ENCODE data around the gene DRGX.

The DRGX gene

DNA sequence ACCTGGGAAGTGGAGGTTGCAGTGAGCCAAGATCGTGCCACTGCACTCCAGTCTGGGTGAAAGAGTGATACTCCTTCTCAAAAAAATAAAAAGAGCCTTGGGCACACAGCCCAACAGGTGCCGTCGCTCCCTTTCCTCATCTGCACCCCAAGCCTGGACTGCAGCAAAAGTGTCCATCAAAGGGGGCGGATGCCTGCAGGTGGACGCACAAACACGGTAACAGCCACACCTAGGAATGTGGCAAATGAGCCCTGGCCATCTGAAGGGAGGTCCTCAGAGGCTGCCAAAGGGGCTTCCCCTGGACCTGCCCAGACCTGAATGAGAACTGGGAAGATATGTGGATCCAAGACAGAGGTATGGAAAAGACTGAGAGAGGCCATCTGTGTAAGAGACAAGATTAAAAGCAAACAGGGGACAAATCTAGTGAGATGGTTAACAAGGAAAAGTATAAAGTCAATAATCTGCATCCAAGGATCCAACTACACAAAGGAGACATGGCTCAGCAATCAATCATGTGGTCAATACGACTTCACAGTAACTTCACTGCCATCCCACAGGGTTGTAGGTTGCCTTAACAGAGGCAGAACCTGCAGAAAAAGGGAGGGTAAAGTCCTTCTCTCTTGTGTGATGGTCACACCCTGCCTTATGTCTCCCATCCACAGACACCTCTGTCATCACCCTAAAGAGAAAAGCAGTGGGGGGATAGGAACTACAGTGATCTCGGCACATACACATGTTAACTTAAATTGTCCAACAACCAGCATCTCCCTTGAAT lies 25.4 kb downstream of the DRGX start:
- Histone ChIP-seq H3K36me3 (ENCODE audit: control insufficient read depth in 1 of 2, insufficient read depth in 2 of 2, low read depth in 1 of 2, low read length in 2 of 2) (no peaks in the 10 kb centered on the region), H2BK5ac (ENCODE audit: low read depth, low read length, poor library complexity, severe bottlenecking) (no peak overlapping the region), H2BK12ac (ENCODE audit: low read length in 2 of 2) (no peak overlapping the region), H3K4me1 (ENCODE audit: control insufficient read depth, insufficient read depth, low read depth, low read length) (peaks cover 3% of the 10 kb centered on the region), H3K4ac (ENCODE audit: low read depth in 1 of 2, low read length in 2 of 2) (no peak overlapping the region), H3K4me3 (ENCODE audit: insufficient read depth in 1 of 2, low read depth in 1 of 2, low read length in 2 of 2) (no peak overlapping the region), H4K91ac (ENCODE audit: low read length) (no peak overlapping the region), H3K79me1 (replicated peaks; ENCODE audit: low read length, poor library complexity, severe bottlenecking) (no peaks in the 10 kb centered on the region), H3K9ac (ENCODE audit: low read length) (no peak overlapping the region), H2BK120ac (ENCODE audit: low read depth, low read length) (no peak overlapping the region), H2AFZ (ENCODE audit: low read depth, low read length) (no peak overlapping the region), H3K14ac (ENCODE audit: low read length in 2 of 2) (no peak overlapping the region), H4K8ac (ENCODE audit: low read length) (no peak overlapping the region), H3K9me3 (ENCODE audit: control insufficient read depth, low read length) (no peaks in the 10 kb centered on the region), H3K23ac (ENCODE audit: low read length in 2 of 2) (no peak overlapping the region), H3K18ac (ENCODE audit: low read depth in 1 of 2, low read length in 2 of 2) (no peak overlapping the region), H2AK5ac (ENCODE audit: low read length, severe bottlenecking) (no peak overlapping the region), H2BK15ac (ENCODE audit: low read depth, poor library complexity, severe bottlenecking) (no peak overlapping the region), H3K4me2 (ENCODE audit: low read length, poor library complexity, severe bottlenecking) (no peak overlapping the region), H3K27me3 (ENCODE audit: control insufficient read depth in 1 of 2, insufficient read depth in 1 of 2, low read length in 2 of 2) (peaks cover 11 to 52% of the 10 kb centered on the region in 2 experiments), H3K27ac (ENCODE audit: low read length, poor library complexity, severe bottlenecking) (no peak overlapping the region)
- DNase-seq = no peak
- WGBS = 89% methylated on average over 7 of the region's 8 CpGs

DNA sequence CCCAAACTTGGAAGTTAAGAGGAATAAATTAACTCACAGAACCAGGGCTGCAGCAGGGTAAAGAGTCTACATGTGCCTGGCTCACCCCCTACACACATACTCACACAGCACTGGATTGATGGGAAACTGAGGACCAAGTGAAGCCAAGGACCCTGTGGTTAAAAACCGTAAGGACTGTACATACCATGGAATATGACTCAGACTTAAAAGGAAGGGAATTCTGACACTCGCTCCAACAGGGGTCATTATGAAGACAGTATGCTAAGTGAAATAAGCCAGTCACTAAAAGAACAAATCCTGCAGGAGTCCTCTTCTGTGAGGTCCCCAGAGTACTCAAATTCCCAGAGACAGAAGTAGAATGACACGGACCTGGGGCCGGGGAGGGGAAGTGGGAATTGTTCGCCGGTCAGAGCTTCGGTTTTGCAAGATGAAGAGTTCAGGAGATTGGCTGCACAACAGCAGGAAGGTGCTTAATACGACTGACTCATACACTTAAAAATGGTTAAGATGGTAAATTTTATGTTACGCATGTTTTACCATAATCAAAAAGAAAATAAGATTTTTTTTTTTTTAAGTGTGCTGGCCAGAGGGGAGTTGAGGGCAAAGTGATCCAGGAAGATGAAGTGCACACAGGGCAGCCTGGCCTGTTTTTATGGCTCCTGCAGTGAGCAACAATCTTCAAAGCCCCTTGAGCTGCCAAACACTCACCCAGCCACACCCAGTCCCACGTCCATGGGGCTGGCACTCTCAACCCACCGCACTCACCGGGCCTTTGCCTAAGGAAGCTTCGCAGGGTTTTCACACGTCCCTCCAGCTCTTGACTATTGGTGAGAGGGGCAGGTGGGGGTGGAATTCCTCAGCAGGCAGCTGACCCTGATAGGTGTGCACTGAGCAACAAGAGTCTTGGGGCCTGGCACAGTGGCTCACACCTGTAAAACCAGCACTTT lies 26.4 kb downstream of the DRGX start:
- WGBS = 46% methylated on average over 12 of the region's 14 CpGs
- H3K27ac ChIP-seq (ENCODE audit: low read length, poor library complexity, severe bottlenecking) = no peak overlapping the region
- no peaks in the 10 kb centered on the region for H3K36me3 ChIP-seq (ENCODE audit: control insufficient read depth in 1 of 2, insufficient read depth in 2 of 2, low read depth in 1 of 2, low read length in 2 of 2)
- peaks cover 11 to 53% of the 10 kb centered on the region in 2 experiments for H3K27me3 ChIP-seq (ENCODE audit: control insufficient read depth in 1 of 2, insufficient read depth in 1 of 2, low read length in 2 of 2)
- H2AFZ ChIP-seq (ENCODE audit: low read depth, low read length) = no peak overlapping the region
- no peak overlapping the region for H3K4me3 ChIP-seq (ENCODE audit: insufficient read depth in 1 of 2, low read depth in 1 of 2, low read length in 2 of 2)
- H2BK120ac ChIP-seq (ENCODE audit: low read depth, low read length) = no peak overlapping the region
- no peak overlapping the region for H3K4ac ChIP-seq (ENCODE audit: low read depth in 1 of 2, low read length in 2 of 2)
- H3K9ac ChIP-seq (ENCODE audit: low read length) = no peak overlapping the region
- no peak overlapping the region for H3K14ac ChIP-seq (ENCODE audit: low read length in 2 of 2)
- no peak overlapping the region for H2BK12ac ChIP-seq (ENCODE audit: low read length in 2 of 2)
- no peaks in the 10 kb centered on the region for H3K79me1 ChIP-seq (replicated peaks; ENCODE audit: low read length, poor library complexity, severe bottlenecking)
- no peaks in the 10 kb centered on the region for H3K9me3 ChIP-seq (ENCODE audit: control insufficient read depth, low read length)
- H3K4me1 ChIP-seq (ENCODE audit: control insufficient read depth, insufficient read depth, low read depth, low read length) = peaks cover 3% of the 10 kb centered on the region
- no peak overlapping the region for H3K23ac ChIP-seq (ENCODE audit: low read length in 2 of 2)
- no peak for DNase-seq
- H4K8ac ChIP-seq (ENCODE audit: low read length) = no peak overlapping the region
- no peak overlapping the region for H3K18ac ChIP-seq (ENCODE audit: low read depth in 1 of 2, low read length in 2 of 2)
- no peak overlapping the region for H3K4me2 ChIP-seq (ENCODE audit: low read length, poor library complexity, severe bottlenecking)
- H4K91ac ChIP-seq (ENCODE audit: low read length) = no peak overlapping the region
- no peak overlapping the region for H2BK15ac ChIP-seq (ENCODE audit: low read depth, poor library complexity, severe bottlenecking)
- no peak overlapping the region for H2BK5ac ChIP-seq (ENCODE audit: low read depth, low read length, poor library complexity, severe bottlenecking)
- H2AK5ac ChIP-seq (ENCODE audit: low read length, severe bottlenecking) = no peak overlapping the region

DNA sequence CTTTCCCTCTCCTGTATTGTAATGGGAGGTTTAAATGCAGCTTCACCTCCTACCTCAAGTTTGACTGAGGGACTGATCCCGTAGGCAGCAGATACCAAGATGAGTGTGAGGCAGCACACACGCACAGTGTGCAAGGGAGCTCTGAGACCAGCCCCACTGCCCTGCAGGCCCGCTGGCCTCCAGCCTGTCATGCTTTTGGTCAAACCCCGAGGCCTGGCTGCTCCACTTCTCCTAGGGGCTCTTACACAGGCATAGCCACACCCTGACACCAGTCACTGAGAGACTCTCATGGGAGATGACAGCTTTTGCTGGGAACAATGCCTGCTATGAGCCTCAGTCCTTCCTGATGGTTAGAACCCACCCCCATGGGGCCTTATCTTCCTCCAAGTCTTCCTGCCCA lies 27.6 kb downstream of the DRGX start:
- Histone ChIP-seq H3K4me1 (ENCODE audit: control insufficient read depth, insufficient read depth, low read depth, low read length) (peaks cover 3% of the 10 kb centered on the region), H4K8ac (ENCODE audit: low read length) (no peak overlapping the region)
- 78% methylated on average over 4 of the region's 4 CpGs for WGBS

DNA sequence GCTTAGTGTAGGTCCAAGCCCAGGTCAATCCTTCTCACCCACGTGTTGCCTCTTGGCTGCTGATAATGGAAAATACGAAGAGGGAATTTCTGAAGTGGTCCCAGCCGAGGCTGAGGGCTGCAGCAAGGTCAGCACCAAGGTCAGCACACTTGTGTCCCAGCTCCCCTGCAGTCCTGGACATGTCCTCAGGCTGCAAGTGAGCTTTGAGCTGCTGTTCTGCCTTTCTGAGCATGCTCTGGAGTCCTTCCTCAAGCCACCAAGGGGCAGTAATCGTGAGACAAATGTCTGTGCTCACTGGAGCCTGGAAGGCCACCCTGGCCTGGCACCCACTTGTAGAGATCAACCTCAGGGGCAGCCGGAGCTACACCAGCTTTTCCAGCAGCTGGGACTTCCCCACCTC lies 28.3 kb downstream of the DRGX start:
- Histone ChIP-seq H3K4me2 (ENCODE audit: low read length, poor library complexity, severe bottlenecking) (no peak overlapping the region), H3K14ac (ENCODE audit: low read length in 2 of 2) (no peak overlapping the region), H2AFZ (ENCODE audit: low read depth, low read length) (no peak overlapping the region), H3K4me1 (ENCODE audit: control insufficient read depth, insufficient read depth, low read depth, low read length) (peaks cover 6% of the 10 kb centered on the region), H2BK12ac (ENCODE audit: low read length in 2 of 2) (no peak overlapping the region), H3K9me3 (ENCODE audit: control insufficient read depth, low read length) (no peaks in the 10 kb centered on the region), H3K4me3 (ENCODE audit: insufficient read depth in 1 of 2, low read depth in 1 of 2, low read length in 2 of 2) (no peak overlapping the region), H3K79me1 (replicated peaks; ENCODE audit: low read length, poor library complexity, severe bottlenecking) (no peaks in the 10 kb centered on the region), H3K27ac (ENCODE audit: low read length, poor library complexity, severe bottlenecking) (no peak overlapping the region), H2BK15ac (ENCODE audit: low read depth, poor library complexity, severe bottlenecking) (no peak overlapping the region), H3K18ac (ENCODE audit: low read depth in 1 of 2, low read length in 2 of 2) (no peak overlapping the region), H3K9ac (ENCODE audit: low read length) (no peak overlapping the region), H4K8ac (ENCODE audit: low read length) (no peak overlapping the region), H3K4ac (ENCODE audit: low read depth in 1 of 2, low read length in 2 of 2) (no peak overlapping the region), H4K91ac (ENCODE audit: low read length) (no peak overlapping the region), H2BK5ac (ENCODE audit: low read depth, low read length, poor library complexity, severe bottlenecking) (no peak overlapping the region), H2BK120ac (ENCODE audit: low read depth, low read length) (no peak overlapping the region), H3K36me3 (ENCODE audit: control insufficient read depth in 1 of 2, insufficient read depth in 2 of 2, low read depth in 1 of 2, low read length in 2 of 2) (no peaks in the 10 kb centered on the region), H2AK5ac (ENCODE audit: low read length, severe bottlenecking) (no peak overlapping the region), H3K27me3 (ENCODE audit: control insufficient read depth in 1 of 2, insufficient read depth in 1 of 2, low read length in 2 of 2) (peaks cover 11 to 56% of the 10 kb centered on the region in 2 experiments), H3K23ac (ENCODE audit: low read length in 2 of 2) (no peak overlapping the region)
- WGBS = 30% methylated on average over 5 of the region's 5 CpGs
- no peak for DNase-seq

More for the DNA sequence above, 27.6 kb downstream of the DRGX start:
- no peak overlapping the region for H3K4ac ChIP-seq (ENCODE audit: low read depth in 1 of 2, low read length in 2 of 2)
- H2BK120ac ChIP-seq (ENCODE audit: low read depth, low read length) = no peak overlapping the region
- H2AFZ ChIP-seq (ENCODE audit: low read depth, low read length) = no peak overlapping the region
- H3K4me3 ChIP-seq (ENCODE audit: insufficient read depth in 1 of 2, low read depth in 1 of 2, low read length in 2 of 2) = no peak overlapping the region
- H3K79me1 ChIP-seq (replicated peaks; ENCODE audit: low read length, poor library complexity, severe bottlenecking) = no peaks in the 10 kb centered on the region
- H3K27me3 ChIP-seq (ENCODE audit: control insufficient read depth in 1 of 2, insufficient read depth in 1 of 2, low read length in 2 of 2) = peaks cover 11 to 52% of the 10 kb centered on the region in 2 experiments
- H2AK5ac ChIP-seq (ENCODE audit: low read length, severe bottlenecking) = no peak overlapping the region
- H4K91ac ChIP-seq (ENCODE audit: low read length) = no peak overlapping the region
- no peak overlapping the region for H2BK5ac ChIP-seq (ENCODE audit: low read depth, low read length, poor library complexity, severe bottlenecking)
- no peak overlapping the region for H3K27ac ChIP-seq (ENCODE audit: low read length, poor library complexity, severe bottlenecking)
- H3K18ac ChIP-seq (ENCODE audit: low read depth in 1 of 2, low read length in 2 of 2) = no peak overlapping the region
- H3K9me3 ChIP-seq (ENCODE audit: control insufficient read depth, low read length) = no peaks in the 10 kb centered on the region
- H3K23ac ChIP-seq (ENCODE audit: low read length in 2 of 2) = no peak overlapping the region
- no peak overlapping the region for H3K9ac ChIP-seq (ENCODE audit: low read length)
- H3K36me3 ChIP-seq (ENCODE audit: control insufficient read depth in 1 of 2, insufficient read depth in 2 of 2, low read depth in 1 of 2, low read length in 2 of 2) = no peaks in the 10 kb centered on the region
- no peak overlapping the region for H2BK12ac ChIP-seq (ENCODE audit: low read length in 2 of 2)
- no peak overlapping the region for H3K4me2 ChIP-seq (ENCODE audit: low read length, poor library complexity, severe bottlenecking)
- H2BK15ac ChIP-seq (ENCODE audit: low read depth, poor library complexity, severe bottlenecking) = no peak overlapping the region
- H3K14ac ChIP-seq (ENCODE audit: low read length in 2 of 2) = no peak overlapping the region
- DNase-seq = no peak
